Osteocyte (in vitro differentiated cells): ENCODE results near the gene P2RX4. TPM values are rescaled to one million over a fixed set of nuclear protein-coding genes. Genes with fewer than 3 reads are reported as not detected.

Source experiments
- DNase-seq: peaks from one replicate; pipeline ENCODE4 v3.0.0; 2021; ENCODE audit warnings: mixed read lengths; ENCODE audit not compliant: unreplicated experiment; ENCODE audit errors: extremely low spot score
- H3K27ac Mint-ChIP-seq: one replicate; pipeline ENCODE4 v1.8.0; 2021; ENCODE audit warnings: mild to moderate bottlenecking, mixed read lengths; ENCODE audit not compliant: unreplicated experiment
- H3K27me3 Mint-ChIP-seq: one replicate; pipeline ENCODE4 v1.8.0; 2021; ENCODE audit warnings: mixed read lengths; ENCODE audit not compliant: unreplicated experiment
- H3K36me3 Mint-ChIP-seq: one replicate; pipeline ENCODE4 v1.8.0; 2021; ENCODE audit warnings: mixed read lengths; ENCODE audit not compliant: unreplicated experiment
- H3K4me1 Mint-ChIP-seq: one replicate; pipeline ENCODE4 v1.8.0; 2021; ENCODE audit warnings: mixed read lengths; ENCODE audit not compliant: unreplicated experiment
- H3K4me3 Mint-ChIP-seq: one replicate; pipeline ENCODE4 v1.8.0; 2021; ENCODE audit warnings: mild to moderate bottlenecking, moderate library complexity, mixed read lengths; ENCODE audit not compliant: unreplicated experiment
- H3K9me3 Mint-ChIP-seq: one replicate; pipeline ENCODE4 v1.8.0; 2021; ENCODE audit warnings: mixed read lengths; ENCODE audit not compliant: unreplicated experiment
- total RNA-seq: library from RNA; stranded (reverse); gene quantifications from 2 replicates; pipeline ENCODE4 v1.2.1, GENCODE V29; 2021
- TF ChIP-seq, protein P1 (sequence below): fragments of 200-600 bp; sonication (generic); IDR thresholded peaks from 2 replicates; pipeline ENCODE4 v1.5.0; 2021; ENCODE audit warnings: antibody characterized with exemption, mild to moderate bottlenecking, moderate library complexity

Gene P2RX4
- total RNA-seq, 1 donor from 2014 or later: 20.3 TPM

DNA sequence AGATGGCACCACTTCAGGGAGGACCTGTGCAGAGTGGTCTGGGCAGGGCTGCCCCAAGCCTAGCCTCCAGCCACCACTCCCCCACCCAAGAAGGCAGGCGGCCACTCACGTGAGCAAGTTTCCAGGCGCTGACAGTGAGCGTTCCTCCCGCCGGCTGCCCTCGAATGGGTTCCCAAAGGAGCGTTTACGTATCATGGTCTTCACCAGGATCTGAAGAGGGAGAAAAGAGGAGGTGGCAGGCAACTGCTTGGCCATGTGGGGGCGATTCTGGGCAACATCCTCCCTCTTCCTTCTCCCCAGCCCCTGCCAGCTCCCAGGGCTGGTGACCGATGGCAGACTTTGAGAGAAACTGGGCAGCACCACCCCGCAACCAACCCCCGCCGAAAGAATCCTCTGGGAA is 35.1 kb downstream of the P2RX4 start:
- no peaks in the 10 kb centered on the region for H3K9me3 Mint-ChIP-seq
- H3K4me3 Mint-ChIP-seq: no peak overlapping the region
- peaks cover 2% of the 10 kb centered on the region for H3K4me1 Mint-ChIP-seq
- no peak for DNase-seq
- TF ChIP-seq, protein P1, sequence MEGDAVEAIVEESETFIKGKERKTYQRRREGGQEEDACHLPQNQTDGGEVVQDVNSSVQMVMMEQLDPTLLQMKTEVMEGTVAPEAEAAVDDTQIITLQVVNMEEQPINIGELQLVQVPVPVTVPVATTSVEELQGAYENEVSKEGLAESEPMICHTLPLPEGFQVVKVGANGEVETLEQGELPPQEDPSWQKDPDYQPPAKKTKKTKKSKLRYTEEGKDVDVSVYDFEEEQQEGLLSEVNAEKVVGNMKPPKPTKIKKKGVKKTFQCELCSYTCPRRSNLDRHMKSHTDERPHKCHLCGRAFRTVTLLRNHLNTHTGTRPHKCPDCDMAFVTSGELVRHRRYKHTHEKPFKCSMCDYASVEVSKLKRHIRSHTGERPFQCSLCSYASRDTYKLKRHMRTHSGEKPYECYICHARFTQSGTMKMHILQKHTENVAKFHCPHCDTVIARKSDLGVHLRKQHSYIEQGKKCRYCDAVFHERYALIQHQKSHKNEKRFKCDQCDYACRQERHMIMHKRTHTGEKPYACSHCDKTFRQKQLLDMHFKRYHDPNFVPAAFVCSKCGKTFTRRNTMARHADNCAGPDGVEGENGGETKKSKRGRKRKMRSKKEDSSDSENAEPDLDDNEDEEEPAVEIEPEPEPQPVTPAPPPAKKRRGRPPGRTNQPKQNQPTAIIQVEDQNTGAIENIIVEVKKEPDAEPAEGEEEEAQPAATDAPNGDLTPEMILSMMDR: no peak
- H3K27ac Mint-ChIP-seq: no peak overlapping the region
- H3K36me3 Mint-ChIP-seq: peaks cover 22% of the 10 kb centered on the region
- no peaks in the 10 kb centered on the region for H3K27me3 Mint-ChIP-seq

DNA sequence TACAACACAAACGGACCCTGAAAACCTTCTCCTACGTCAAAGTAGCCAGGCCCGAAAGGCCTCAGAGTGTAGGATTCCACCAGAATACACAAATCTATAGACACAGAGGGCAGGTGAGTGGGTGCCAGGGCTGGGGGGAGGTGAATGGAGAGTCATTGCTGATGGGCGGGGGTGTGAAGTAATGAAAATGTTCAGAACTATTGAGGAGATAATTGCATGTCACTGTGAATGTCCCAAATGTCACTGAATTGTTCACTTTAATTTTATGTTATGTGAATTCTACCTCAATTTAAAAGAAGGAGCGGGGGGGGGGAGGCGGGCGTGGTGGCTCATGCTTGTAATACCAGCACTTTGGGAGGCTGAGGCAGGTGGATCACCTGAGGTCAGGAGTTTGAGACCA is 36.0 kb downstream of the P2RX4 start:
- Mint-ChIP-seq H3K27ac (no peak overlapping the region), H3K9me3 (no peaks in the 10 kb centered on the region), H3K36me3 (peaks cover 29% of the 10 kb centered on the region), H3K27me3 (no peaks in the 10 kb centered on the region), H3K4me3 (no peak overlapping the region), H3K4me1 (no peaks in the 10 kb centered on the region)
- DNase-seq: no peak
- TF ChIP-seq, protein P1: no peak

DNA sequence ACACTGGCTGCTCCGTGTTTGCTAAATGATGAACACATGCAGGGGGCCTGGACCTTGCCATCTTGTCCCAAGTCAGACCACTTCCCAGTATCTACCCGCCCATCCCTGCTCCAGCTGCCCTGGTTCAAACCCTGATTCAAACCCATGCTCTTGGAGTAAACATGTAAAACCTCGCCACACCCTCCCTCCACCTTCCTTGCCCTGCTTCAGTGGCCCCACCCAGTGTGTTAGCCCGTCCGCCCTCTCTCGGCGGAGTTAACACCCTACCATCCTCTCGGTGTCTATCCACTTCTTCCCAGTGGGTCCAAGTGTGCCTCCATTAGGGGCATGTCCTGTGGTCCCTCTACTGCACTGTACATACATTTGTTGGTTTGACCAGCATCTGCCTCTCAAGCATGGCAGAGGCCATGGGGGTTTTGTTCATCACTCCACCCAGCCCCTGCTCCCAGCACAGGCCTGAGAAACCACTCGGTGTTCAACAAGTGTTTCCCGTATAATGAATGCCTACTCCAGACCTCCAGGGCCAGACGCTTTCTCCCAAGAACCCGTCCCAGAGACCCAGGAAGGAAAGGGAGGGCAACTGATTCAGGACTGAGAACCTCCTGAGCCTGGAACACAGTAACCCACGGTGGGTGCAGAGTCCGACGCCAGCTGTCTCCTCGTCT is 37.1 kb downstream of the P2RX4 start:
- no peak for DNase-seq
- Mint-ChIP-seq H3K9me3 (no peaks in the 10 kb centered on the region), H3K4me3 (no peak overlapping the region), H3K4me1 (no peaks in the 10 kb centered on the region), H3K36me3 (peaks cover 35% of the 10 kb centered on the region), H3K27ac (no peak overlapping the region), H3K27me3 (no peaks in the 10 kb centered on the region)
- TF ChIP-seq, protein P1: no peak

DNA sequence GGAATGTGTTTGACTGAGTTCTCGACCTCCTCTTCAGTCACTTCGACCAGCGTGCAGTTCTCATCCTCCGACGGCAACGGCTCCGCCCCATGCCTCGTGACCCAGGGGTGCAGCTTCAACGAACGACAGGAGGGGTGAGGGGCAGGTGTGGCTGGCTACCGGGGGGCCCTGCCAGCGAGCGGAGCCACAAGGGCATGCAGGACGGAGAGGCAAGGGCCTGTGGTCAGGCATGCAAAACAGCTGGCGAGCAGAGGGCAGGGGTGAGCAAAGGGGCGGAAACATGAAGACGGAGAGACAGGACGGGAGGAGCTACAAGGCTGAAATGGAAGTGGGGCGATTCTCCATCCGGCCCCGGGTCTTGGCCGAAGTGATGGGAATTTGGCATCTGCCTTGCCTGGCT is 38.7 kb downstream of the P2RX4 start:
- no peak overlapping the region for H3K27ac Mint-ChIP-seq

DNA sequence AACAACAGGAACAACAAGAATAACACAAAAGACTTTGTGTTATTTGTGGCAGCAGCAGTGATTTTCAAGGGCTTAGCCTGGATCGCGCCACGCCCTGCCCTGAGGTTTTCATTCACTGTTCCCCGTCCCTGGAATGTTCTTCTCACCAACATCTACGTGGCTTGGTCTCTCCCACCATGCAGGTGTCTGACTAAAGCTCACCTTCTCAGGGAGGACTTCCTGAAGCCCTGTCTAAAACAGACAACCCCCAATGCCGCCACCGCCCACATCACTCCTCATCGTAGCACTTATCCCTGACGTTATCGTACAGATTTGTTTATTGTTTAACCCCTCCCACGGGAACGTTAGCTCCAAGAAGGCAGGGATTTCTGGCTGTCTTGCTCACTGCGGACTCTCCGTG is 40.4 kb downstream of the P2RX4 start:
- Mint-ChIP-seq H3K9me3 (no peaks in the 10 kb centered on the region), H3K36me3 (peaks cover 59% of the 10 kb centered on the region), H3K4me3 (no peak overlapping the region), H3K4me1 (no peaks in the 10 kb centered on the region), H3K27me3 (no peaks in the 10 kb centered on the region), H3K27ac (no peak overlapping the region)
- DNase-seq: no peak
- TF ChIP-seq, protein P1: no peak

More for the DNA sequence above, 38.7 kb downstream of the P2RX4 start:
- Mint-ChIP-seq H3K9me3 (no peaks in the 10 kb centered on the region), H3K36me3 (peaks cover 44% of the 10 kb centered on the region), H3K4me1 (no peaks in the 10 kb centered on the region), H3K27me3 (no peaks in the 10 kb centered on the region), H3K4me3 (no peak overlapping the region)
- TF ChIP-seq, protein P1: no peak
- DNase-seq: no peak
